ENCODE measurements around the gene NCOA5. TPM values are rescaled to one million over a fixed set of nuclear protein-coding genes. Genes with fewer than 3 reads are reported as not detected.

NCOA5 gene
- polyA plus RNA-seq, 1 experiment = 19.0 TPM

DNA sequence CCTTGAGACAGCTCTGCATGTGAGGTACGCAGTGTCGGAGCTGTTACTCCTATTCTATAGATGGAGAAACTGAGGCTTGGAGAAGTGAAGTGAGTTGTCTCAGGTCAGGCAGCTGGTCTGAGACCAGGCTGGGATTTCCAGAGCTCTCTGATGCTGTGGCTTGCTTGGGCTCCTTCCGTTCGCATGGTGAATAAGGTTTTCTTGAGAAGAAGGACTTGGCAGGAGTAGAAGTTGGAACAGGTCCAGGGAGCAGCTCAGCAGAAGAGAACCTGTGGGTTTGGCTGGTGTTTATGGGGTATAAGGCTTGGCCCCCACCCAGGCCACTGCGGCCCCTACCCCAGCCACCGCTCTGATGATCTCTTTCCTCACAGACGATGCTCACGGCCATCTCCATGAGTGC lies 53.4 kb downstream of the NCOA5 start:
- peaks cover 14% of the 10 kb centered on the region for H3K27me3 ChIP-seq (ENCODE audit: control insufficient read depth, insufficient read depth, low read length)
- CTCF ChIA-PET = interaction anchor here (1.4 kb wide), 1 partner anchor 9 kb away, joined by 5 read pairs; no protein-coding TSS in a partner anchor
- DNase-seq (ENCODE audit: low read depth) = no peak
- no peaks in the 10 kb centered on the region for H3K36me3 ChIP-seq (ENCODE audit: control insufficient read depth, insufficient read depth, low read length)
- no peak for TF ChIP-seq CTCF (IDR thresholded peaks at IDR 0.05; ENCODE audit: insufficient read depth, low read depth, low read length)
- POLR2A ChIA-PET = no interaction called here
- H3K4me3 ChIP-seq (ENCODE audit: low read depth, low read length) = no peak overlapping the region

GRCh38 chr20:46035713-46036112 lies 54.0 kb downstream of the NCOA5 start:
- DNase-seq (ENCODE audit: low read depth) = no peak
- ChIA-PET POLR2A (no interaction called here), CTCF (interaction anchor here (1.4 kb wide), 1 partner anchor 8 kb away, joined by 5 read pairs; no protein-coding TSS in a partner anchor)

DNA sequence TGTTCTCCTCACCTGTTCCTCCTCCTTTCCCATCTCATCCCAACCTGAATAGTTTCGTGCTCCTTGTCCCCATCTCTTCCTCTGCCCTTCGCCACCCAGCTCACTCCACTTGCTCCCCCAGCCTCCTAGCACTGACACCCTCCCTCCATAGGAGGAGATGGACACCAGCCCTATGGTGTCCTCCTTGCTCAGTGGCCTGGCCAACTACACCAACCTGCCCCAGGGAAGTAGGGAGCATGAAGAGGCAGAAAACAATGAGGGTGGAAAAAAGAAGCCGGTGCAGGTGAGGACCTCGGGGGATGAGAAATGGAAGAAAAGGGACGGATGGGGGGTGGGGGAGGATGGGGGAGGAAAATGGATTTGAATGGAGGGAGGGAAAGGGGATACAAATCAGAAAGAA lies 54.5 kb downstream of the NCOA5 start:
- Histone ChIP-seq H3K36me3 (ENCODE audit: control insufficient read depth, insufficient read depth, low read length) (no peaks in the 10 kb centered on the region), H3K4me3 (ENCODE audit: low read depth, low read length) (no peak overlapping the region), H3K27me3 (ENCODE audit: control insufficient read depth, insufficient read depth, low read length) (peaks cover 23% of the 10 kb centered on the region)
- ChIA-PET POLR2A (no interaction called here), CTCF (no interaction called here)
- no peak for TF ChIP-seq CTCF (IDR thresholded peaks at IDR 0.05; ENCODE audit: insufficient read depth, low read depth, low read length)
- DNase-seq (ENCODE audit: low read depth) = no peak

More at GRCh38 chr20:46035713-46036112, 54.0 kb downstream of the NCOA5 start:
- peaks cover 20% of the 10 kb centered on the region for H3K27me3 ChIP-seq (ENCODE audit: control insufficient read depth, insufficient read depth, low read length)
- no peak overlapping the region for H3K4me3 ChIP-seq (ENCODE audit: low read depth, low read length)
- TF ChIP-seq CTCF (IDR thresholded peaks at IDR 0.05; ENCODE audit: insufficient read depth, low read depth, low read length) = no peak
- H3K36me3 ChIP-seq (ENCODE audit: control insufficient read depth, insufficient read depth, low read length) = no peaks in the 10 kb centered on the region

DNA sequence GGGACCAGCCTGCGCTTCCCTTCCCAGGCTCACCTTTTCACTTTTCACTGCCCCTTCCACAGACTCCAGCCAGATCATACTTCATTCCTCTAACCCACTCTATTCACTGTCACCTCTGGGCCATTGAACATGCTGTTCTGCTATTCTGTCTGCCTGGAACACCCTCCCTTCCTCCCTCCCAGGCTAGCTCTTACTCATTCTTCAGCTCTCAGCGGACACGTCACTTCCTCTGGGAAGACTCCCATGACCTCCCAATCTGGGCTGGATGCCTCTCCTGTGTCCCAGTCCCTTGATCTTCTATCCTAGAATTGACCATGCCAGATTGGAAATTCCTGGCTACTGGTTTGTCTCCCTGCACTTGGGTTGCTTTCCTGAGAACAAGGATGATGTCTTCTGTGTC lies 55.7 kb downstream of the NCOA5 start:
- DNase-seq (ENCODE audit: low read depth) = no peak
- no peaks in the 10 kb centered on the region for H3K36me3 ChIP-seq (ENCODE audit: control insufficient read depth, insufficient read depth, low read length)
- TF ChIP-seq CTCF (IDR thresholded peaks at IDR 0.05; ENCODE audit: insufficient read depth, low read depth, low read length) = no peak
- ChIA-PET POLR2A (no interaction called here), CTCF (interaction anchor here (1.3 kb wide), 1 partner anchor 20 kb away, joined by 5 read pairs; no protein-coding TSS in a partner anchor)
- H3K4me3 ChIP-seq (ENCODE audit: low read depth, low read length) = no peak overlapping the region
- peaks cover 24% of the 10 kb centered on the region for H3K27me3 ChIP-seq (ENCODE audit: control insufficient read depth, insufficient read depth, low read length)

GRCh38 chr20:46031701-46032254 lies 58.0 kb downstream of the NCOA5 start:
- no peak overlapping the region for H3K4me3 ChIP-seq (ENCODE audit: low read depth, low read length)
- H3K36me3 ChIP-seq (ENCODE audit: control insufficient read depth, insufficient read depth, low read length) = no peaks in the 10 kb centered on the region
- H3K27me3 ChIP-seq (ENCODE audit: control insufficient read depth, insufficient read depth, low read length) = peaks cover 29% of the 10 kb centered on the region
- CTCF ChIA-PET = interaction anchor here (0.8 kb wide), 2 partner anchors 9 to 17 kb away, joined by 3 to 7 read pairs; no protein-coding TSS in a partner anchor
- POLR2A ChIA-PET = no interaction called here
- TF ChIP-seq CTCF (IDR thresholded peaks at IDR 0.05; ENCODE audit: insufficient read depth, low read depth, low read length) = no peak
- DNase-seq (ENCODE audit: low read depth) = no peak

All from BJ (cell line).